ENCODE measurements around the gene ZFHX3.

DNA sequence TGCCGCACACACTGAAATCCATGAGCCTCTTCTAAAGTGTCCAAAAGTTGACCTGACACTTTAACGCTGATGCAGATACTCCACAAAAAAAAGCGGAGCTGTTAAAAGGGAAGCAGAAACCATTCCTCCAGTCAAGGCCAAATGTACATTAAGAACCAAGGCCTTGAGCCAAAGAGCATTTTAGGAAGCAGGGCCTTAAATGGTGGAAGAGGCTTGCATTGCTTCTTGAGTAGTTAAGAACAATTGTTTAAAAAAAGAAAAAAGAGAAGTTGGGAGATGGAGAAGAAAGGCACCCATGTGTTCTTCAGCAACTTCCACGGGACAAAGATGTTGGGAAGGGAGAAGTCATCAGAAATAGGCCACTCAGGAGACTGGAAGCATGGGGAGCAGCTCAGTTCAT, 6.3 kb downstream of the ZFHX3 start:
- TF ChIP-seq, protein P1, sequence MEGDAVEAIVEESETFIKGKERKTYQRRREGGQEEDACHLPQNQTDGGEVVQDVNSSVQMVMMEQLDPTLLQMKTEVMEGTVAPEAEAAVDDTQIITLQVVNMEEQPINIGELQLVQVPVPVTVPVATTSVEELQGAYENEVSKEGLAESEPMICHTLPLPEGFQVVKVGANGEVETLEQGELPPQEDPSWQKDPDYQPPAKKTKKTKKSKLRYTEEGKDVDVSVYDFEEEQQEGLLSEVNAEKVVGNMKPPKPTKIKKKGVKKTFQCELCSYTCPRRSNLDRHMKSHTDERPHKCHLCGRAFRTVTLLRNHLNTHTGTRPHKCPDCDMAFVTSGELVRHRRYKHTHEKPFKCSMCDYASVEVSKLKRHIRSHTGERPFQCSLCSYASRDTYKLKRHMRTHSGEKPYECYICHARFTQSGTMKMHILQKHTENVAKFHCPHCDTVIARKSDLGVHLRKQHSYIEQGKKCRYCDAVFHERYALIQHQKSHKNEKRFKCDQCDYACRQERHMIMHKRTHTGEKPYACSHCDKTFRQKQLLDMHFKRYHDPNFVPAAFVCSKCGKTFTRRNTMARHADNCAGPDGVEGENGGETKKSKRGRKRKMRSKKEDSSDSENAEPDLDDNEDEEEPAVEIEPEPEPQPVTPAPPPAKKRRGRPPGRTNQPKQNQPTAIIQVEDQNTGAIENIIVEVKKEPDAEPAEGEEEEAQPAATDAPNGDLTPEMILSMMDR (IDR thresholded peaks at IDR 0.05): no peak
- TF ChIP-seq EP300 (IDR thresholded peaks at IDR 0.05) (no peak), POLR2A (IDR thresholded peaks at IDR 0.05) (no peak)

All from ovary (tissue), 3 donors.